HTR-8/SVneo (cell line): ENCODE measurements around the gene PIKFYVE.
"Not testable (repeated sequence)": the region's sequence is repeated elsewhere in the genome, so short reads cannot be mapped to it uniquely, and the experiment has no call there.

ENCODE experiments used
- DNase-seq: peaks from one replicate; pipeline ENCODE4 v3.0.0; 2011; ENCODE audit warnings: low spot score, mixed read lengths; ENCODE audit not compliant: insufficient read length
- FAIRE-seq: peaks from 2 replicates; lab custom pipeline; 2011; peaks lifted over from hg19 to GRCh38; lab: Jason Lieb, UNC

PIKFYVE gene

GRCh38 chr2:208253600-208254117, 12.4 kb upstream of the PIKFYVE start:
- FAIRE-seq, result no peak
- no peak for DNase-seq

- FAIRE-seq, result peak; percentile 36
- DNase-seq, result peak; percentile 84
Observed at GRCh38 chr2:208254118-208254870, 11.8 kb upstream of the PIKFYVE start.

- peak; percentile 94 for FAIRE-seq
- DNase-seq, result peak; percentile 92
Observed at GRCh38 chr2:208254871-208255556, 11.0 kb upstream of the PIKFYVE start, which contains the start of gene IDH1. IDH1 (minus strand) TSS chr2:208255071; CDS start chr2:208251551, 3,520 bp downstream.

- DNase-seq (no peak), FAIRE-seq (no peak)
Observed at GRCh38 chr2:208255557-208256106, 10.4 kb upstream of the PIKFYVE start.

GRCh38 chr2:208256192-208256782, 9.8 kb upstream of the PIKFYVE start:
- no peak for DNase-seq
- FAIRE-seq, result no peak

GRCh38 chr2:208256849-208257813, 8.9 kb upstream of the PIKFYVE start:
- FAIRE-seq, DNase-seq: not testable (repeated sequence)

DNA sequence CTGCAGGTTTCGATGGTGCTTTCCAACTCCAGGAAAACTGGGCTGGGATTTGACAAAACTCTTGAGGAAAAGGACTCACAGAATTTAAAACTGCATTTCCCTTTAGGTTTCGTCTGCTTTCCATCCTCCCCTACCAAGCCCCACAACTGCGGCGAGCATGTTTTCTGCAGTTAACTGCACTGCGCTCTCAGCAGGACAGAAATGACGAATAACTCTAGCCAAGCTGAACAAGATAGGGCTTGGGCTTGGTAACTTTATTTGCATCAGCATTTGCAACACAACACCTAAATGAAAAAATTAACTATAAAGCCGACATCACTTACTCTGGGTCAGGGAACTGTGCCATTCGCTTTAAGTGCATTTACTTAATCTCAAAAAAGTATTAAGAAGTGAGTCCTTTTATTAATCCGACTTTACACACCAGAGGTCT, 669 bp upstream of the PIKFYVE start:
- DNase-seq (no peak), FAIRE-seq (no peak)

DNA sequence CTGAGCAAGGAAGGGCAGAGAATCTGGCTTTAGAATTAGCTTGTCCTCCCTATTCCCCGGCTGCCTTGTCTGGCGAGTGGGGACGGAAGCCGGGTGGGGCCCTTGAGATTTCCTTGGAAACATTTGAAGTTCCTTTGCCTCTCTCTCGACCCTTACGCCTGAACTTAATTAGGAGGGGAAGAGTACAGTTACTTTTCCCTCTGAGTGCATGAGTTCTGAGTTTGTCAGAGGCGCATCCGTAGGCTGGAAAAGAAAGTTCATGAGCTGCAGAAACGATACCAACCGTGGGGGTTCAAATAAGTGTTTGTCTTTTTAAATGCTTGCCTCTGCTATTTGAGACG, 468 bp downstream of the PIKFYVE start:
- DNase-seq, result no peak
- FAIRE-seq, result no peak

DNA sequence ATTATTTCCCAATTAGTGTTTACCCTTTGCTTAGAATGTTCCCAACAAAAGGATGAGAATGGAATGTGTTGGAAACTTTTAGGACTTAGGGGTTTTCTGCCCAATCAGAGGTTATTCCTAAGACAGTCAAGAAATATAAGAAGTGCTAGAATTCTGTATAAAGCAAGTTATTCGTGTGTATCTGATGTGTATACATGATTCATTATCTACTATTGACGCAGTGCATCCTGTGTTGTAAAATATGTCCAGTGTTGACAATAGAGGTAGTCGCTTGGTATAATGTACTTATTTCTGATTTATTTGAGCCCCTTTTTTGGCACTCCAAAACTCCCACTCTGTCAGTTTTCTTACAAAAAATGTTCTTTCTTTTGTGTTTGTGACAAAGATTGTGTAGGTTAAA, 881 bp downstream of the PIKFYVE start:
- FAIRE-seq (no peak), DNase-seq (no peak)

DNA sequence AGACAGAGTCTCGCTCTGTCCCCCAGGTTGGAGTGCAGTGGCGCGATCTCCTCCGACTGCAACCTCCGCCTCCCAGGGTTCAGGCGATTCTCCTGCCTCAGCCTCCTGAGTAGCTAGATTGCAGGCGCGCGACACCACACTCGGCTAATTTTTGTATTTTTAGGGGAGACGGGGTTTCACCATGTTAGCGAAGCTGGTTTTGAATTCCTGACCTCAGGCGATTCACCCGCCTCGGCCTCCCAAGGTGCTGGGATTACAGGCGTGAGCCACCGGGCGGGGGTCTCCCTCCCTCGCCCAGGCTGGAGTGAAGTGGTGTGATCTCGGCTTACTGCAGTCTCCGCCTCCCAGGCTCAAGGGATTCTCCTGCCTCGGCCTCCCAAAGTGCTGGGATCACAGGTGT, 1.5 kb downstream of the PIKFYVE start:
- FAIRE-seq, DNase-seq: not testable (repeated sequence)

GRCh38 chr2:208268156-208268952, 2.3 kb downstream of the PIKFYVE start:
- FAIRE-seq (no peak), DNase-seq (no peak)

GRCh38 chr2:208269091-208269490, 3.0 kb downstream of the PIKFYVE start:
- DNase-seq (no peak), FAIRE-seq (no peak)

DNA sequence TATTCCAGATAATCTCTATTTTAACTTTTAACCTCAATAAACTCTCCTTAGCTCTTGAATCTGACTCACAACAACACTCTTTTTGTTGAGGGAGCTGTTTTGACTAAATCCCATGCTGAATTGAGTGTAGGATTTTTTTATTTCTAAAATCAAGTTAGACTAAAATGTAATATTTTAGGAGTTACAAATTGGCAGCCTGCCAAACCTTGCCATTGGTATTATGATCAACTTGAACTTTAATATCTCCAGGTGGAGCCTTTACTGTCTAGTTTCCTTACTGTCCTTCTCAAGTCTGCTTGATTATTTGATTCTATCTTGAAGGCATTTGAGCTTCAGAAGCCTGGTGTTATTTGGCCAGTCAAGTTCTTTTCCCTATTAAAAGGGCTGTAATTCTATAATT, 8.7 kb downstream of the PIKFYVE start:
- DNase-seq, result no peak
- no peak for FAIRE-seq

DNA sequence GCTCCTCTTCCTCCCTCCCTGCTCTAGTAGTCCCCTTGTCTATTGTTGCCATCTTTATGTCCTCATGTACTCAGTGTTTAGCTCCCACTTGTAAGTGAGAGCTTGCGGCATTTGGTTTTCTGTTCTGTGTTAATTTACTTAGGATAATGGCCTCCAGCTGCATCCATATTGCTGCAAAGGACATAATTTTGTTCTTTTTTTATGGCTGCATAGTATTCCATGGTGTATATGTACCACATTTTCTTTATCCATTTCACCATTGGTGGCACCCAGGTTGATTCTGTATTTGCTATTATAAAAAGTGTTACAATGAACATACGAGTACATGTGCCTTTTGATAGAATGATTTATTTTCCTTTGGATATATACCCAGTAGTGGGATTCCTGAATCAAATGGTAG, 12.5 kb downstream of the PIKFYVE start:
- DNase-seq (no peak), FAIRE-seq (no peak)

GRCh38 chr2:208279236-208279635, 13.2 kb downstream of the PIKFYVE start:
- DNase-seq (no peak), FAIRE-seq (no peak)

GRCh38 chr2:208280234-208280633, 14.2 kb downstream of the PIKFYVE start:
- no peak for FAIRE-seq
- no peak for DNase-seq

DNA sequence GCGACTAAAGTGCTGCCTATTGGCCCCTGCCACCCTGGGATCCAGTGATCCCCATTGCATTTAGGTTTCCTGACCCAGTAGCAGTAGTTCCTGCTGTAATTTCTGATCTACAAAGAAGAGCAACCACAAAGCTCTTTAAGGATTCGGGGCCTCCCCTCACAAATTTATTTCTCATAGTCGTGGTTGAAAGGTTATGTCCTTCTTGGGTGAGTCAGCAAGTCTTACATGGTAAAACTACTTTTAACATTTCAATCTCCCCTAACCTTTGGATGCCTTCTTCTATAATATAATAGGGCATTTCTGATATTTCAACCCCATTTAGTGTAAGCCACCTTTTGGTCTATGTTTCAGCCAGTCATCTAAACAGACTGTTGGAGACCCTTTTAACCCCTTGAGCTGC, 14.9 kb downstream of the PIKFYVE start:
- FAIRE-seq, result no peak
- DNase-seq, result no peak

DNA sequence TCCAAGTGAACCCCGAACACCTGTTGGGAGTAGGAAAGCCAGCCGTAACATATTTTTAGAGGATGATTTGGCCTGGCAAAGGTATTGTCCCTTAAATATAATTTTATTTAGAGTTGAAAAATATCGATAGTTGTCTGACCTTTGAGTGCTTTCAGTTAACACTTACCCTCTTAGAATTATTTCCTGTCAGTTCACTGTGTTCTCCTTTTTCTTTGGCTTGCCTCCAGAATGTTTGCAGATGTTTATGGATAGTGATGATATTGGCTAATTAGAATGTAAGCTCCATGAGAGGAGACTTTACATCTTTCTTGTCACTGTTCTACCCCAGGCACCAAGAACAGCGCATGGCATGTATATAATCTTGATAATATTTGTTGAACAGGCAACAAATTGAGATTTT, 19.8 kb downstream of the PIKFYVE start:
- FAIRE-seq, result no peak
- no peak for DNase-seq

DNA sequence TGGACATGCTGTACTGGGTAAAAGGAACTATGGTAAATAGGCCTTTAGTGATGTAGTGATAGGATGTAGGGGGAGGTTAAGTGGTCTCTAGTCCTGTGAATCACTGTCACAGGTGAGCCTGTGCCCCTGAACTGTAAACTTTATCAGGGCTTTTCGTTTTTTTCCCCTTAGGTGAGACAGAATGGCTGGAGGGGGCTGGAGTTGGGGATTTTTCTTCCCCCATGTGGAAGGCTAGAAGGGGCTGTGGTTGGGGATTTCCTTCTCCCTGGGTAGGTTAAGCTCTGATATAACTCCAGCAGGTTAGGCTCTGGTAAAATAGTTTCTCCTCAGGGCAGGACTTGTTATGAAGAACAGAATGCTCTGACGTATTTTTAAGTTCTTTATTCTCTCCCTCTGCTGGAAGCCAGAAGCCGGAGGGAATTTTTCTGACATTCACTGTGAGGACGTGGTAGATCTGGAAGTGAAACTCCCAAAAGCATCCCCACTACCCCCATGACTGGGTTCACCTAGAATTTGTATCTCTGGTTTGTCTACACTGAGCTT, 28.5 kb downstream of the PIKFYVE start:
- DNase-seq (no peak), FAIRE-seq (no peak)
